K562 (cell line): Measurements from ENCODE around the gene APC2. TPM values are rescaled to one million over a fixed set of nuclear protein-coding genes. Genes with fewer than 3 reads are reported as not detected.

Source experiments
- ATF1 ChIP-seq, 2 experiments: fragments of 450-650 bp in 1 of 2; IDR thresholded peaks; 2 replicates each; pipeline ENCODE4 v1.6.1; 2016; ENCODE audit warnings: missing compliant biosample characterization in 1 of 2, missing genetic modification characterization in 1 of 2
- CBFA2T2 ChIP-seq: fragments of 450-650 bp; conservative IDR thresholded peaks from 2 replicates; pipeline ENCODE4 v1.6.1; 2017; ENCODE audit warnings: mild to moderate bottlenecking
- ETS1 ChIP-seq: conservative IDR thresholded peaks from 2 replicates; pipeline ENCODE4 v1.6.1; 2011; ENCODE audit warnings: low read depth, mild to moderate bottlenecking, low read length; ENCODE audit not compliant: control insufficient read depth
- MAFK ChIP-seq: IDR thresholded peaks from 2 replicates; pipeline ENCODE4 v1.6.1; 2011; ENCODE audit warnings: low read length, improper control_type of control experiment
- POLR3A ChIP-seq: IDR thresholded peaks from 2 replicates; pipeline ENCODE4 v1.6.1; 2011; ENCODE audit warnings: borderline replicate concordance, mild to moderate bottlenecking, moderate library complexity; ENCODE audit not compliant: insufficient read length, insufficient read depth; ENCODE audit errors: extremely low read depth
- REST ChIP-seq, 2 experiments: fragments of 450-650 bp; formaldehyde crosslinking in 1 of 2; IDR thresholded peaks; 2 replicates each; pipeline versions ENCODE4 v1.4.0 to v1.6.1; 2014 to 2020; ENCODE audit warnings: mild to moderate bottlenecking in 2 of 2, borderline replicate concordance in 1 of 2, low read depth in 1 of 2
- SRSF7 ChIP-seq: fragments of 200-400 bp; formaldehyde crosslinking; optimal IDR thresholded peaks from 2 replicates; pipeline ENCODE3; 2017; ENCODE audit warnings: mild to moderate bottlenecking, low read depth, low read length
- STAT5B ChIP-seq: fragments of 250-450 bp; sonication (Bioruptor Pico); IDR thresholded peaks from 2 replicates; pipeline ENCODE4 v1.8.0; 2021; ENCODE audit warnings: mild to moderate bottlenecking, inconsistent platforms
- XRCC5 ChIP-seq: fragments of 200-400 bp; formaldehyde crosslinking; IDR thresholded peaks from 2 replicates; pipeline ENCODE4 v1.6.1; 2017; ENCODE audit warnings: low read depth, mild to moderate bottlenecking, low read length
- ZFP30 ChIP-seq: fragments of 250-450 bp; sonication (Bioruptor Pico); IDR thresholded peaks from 2 replicates; pipeline ENCODE4 v1.8.0; 2022; ENCODE audit warnings: moderate library complexity, mild to moderate bottlenecking, inconsistent platforms, borderline replicate concordance
- ZFPM2 ChIP-seq: fragments of 250-450 bp; sonication (Bioruptor Pico); IDR thresholded peaks from 2 replicates; pipeline ENCODE4 v1.5.1; 2022; ENCODE audit warnings: mild to moderate bottlenecking
- ZNF592 ChIP-seq: fragments of 450-650 bp; IDR thresholded peaks from 2 replicates; pipeline ENCODE4 v1.6.1; 2017; ENCODE audit warnings: antibody characterized with exemption, mild to moderate bottlenecking
- polyA plus RNA-seq, 8 experiments: library from polyadenylated mRNA; depleted of rRNA in 4 of 8; stranded (reverse) in 5 of 8; unstranded in 3 of 8; fragments of >200 nt; fragmentation: Nextera tagmentation in 2 of 8; fragmentation: Illumina TruSeq in 1 of 8; extraction: Ambion mirVana in 2 of 8; extraction: Trizol in 1 of 8; gene quantifications; 2 replicates each; pipeline versions ENCODE4 v1.2.1 to v1.2.3, GENCODE V29; 2011 to 2014; ENCODE audit warnings: inconsistent platforms in 1 of 8, missing spikeins in 1 of 8
- total RNA-seq, 7 experiments: library from RNA; depleted of rRNA in 6 of 7; stranded (reverse); fragments of >200 nt in 6 of 7; fragmentation: Illumina TruSeq in 2 of 7; extraction: Trizol in 2 of 7; gene quantifications; 2 replicates each; pipeline versions ENCODE4 v1.2.1 to v1.2.3, GENCODE V29; 2011 to 2021; ENCODE audit warnings: low replicate concordance in 1 of 7

APC2 gene
- total and polyA plus RNA-seq, 9 of the 15 experiments (the other 6 are each of a cell fraction or from before 2014, with no cell fraction given), result 0.01 to 0.40 (median 0.05) TPM; not detected in 3

- TF ChIP-seq ZNF592, result peak; percentile 64; the same call in 1 of the 2 replicates
- TF ChIP-seq ETS1, result peak; percentile 77
- peak; percentile 54 for TF ChIP-seq SRSF7
- TF ChIP-seq ZFP30, result no peak
- TF ChIP-seq ATF1 (CRISPR knock-in tag; IDR thresholded peaks at IDR 0.05), result peak; percentile 37; the same call in 1 of the 2 replicates
- TF ChIP-seq ATF1 (tag; IDR thresholded peaks at IDR 0.05), result peak; percentile 91
- TF ChIP-seq STAT5B (CRISPR knock-in tag), result no peak
- TF ChIP-seq CBFA2T2, result no peak
- TF ChIP-seq REST (IDR thresholded peaks at IDR 0.05; ENCODE audit: borderline replicate concordance), result peak; percentile 41; the same call in 1 of the 2 replicates
- TF ChIP-seq REST (CRISPR knock-in tag; IDR thresholded peaks at IDR 0.05; ENCODE audit: low read depth), result peak; percentile 68; the same call in 1 of the 2 replicates
- no peak for TF ChIP-seq ZFPM2 (CRISPR knock-in tag)
- TF ChIP-seq MAFK, result no peak
- peak; percentile 93; the same call in 1 of the 2 replicates for TF ChIP-seq XRCC5
- TF ChIP-seq POLR3A, result no peak
Measured at GRCh38 chr19:1438035-1438932, 11.6 kb upstream of the APC2 start, which contains the start of gene RPS15 (continued).
